Calu3 (cell line): ENCODE measurements around the gene POLL. TPM values are rescaled to one million over a fixed set of nuclear protein-coding genes. Genes with fewer than 3 reads are reported as not detected.

Experiments
- BruUV-seq: library from RNA; stranded (reverse); fragments of 400-500 nt; replicated peaks from 2 replicates; lab custom pipeline; 2021; lab: Mats Ljungman, UMichigan
- CTCF ChIA-PET: fragments of 300-600 bp; sonication (Branson Sonifier 250); formaldehyde crosslinking; loops from one replicate; lab custom pipeline; 2022; ENCODE audit warnings: antibody characterized with exemption; lab: Charles Lee
- DNase-seq: peaks from one replicate; pipeline ENCODE4 v3.0.0; 2022
- H3K27ac Mint-ChIP-seq: one replicate; pipeline ENCODE4 v1.8.0; 2022; ENCODE audit warnings: mixed read lengths; ENCODE audit not compliant: unreplicated experiment
- H3K27me3 Mint-ChIP-seq: one replicate; pipeline ENCODE4 v1.8.0; 2022; ENCODE audit warnings: mixed read lengths; ENCODE audit not compliant: unreplicated experiment
- H3K36me3 Mint-ChIP-seq: one replicate; pipeline ENCODE4 v1.8.0; 2022; ENCODE audit warnings: mild to moderate bottlenecking, moderate library complexity, mixed read lengths; ENCODE audit not compliant: insufficient read depth, unreplicated experiment
- H3K4me1 Mint-ChIP-seq: one replicate; pipeline ENCODE4 v1.8.0; 2022; ENCODE audit warnings: mild to moderate bottlenecking, low read depth, mixed read lengths; ENCODE audit not compliant: unreplicated experiment
- H3K4me3 Mint-ChIP-seq: one replicate; pipeline ENCODE4 v1.8.0; 2022; ENCODE audit warnings: mild to moderate bottlenecking, low read depth, moderate library complexity, mixed read lengths; ENCODE audit not compliant: unreplicated experiment
- H3K9me3 Mint-ChIP-seq: one replicate; pipeline ENCODE4 v1.8.0; 2022; ENCODE audit warnings: low read depth, mixed read lengths; ENCODE audit not compliant: unreplicated experiment
- intact Hi-C: fragments of 100-400 bp; cut with micrococcal nuclease; formaldehyde crosslinking; loops from one replicate; pipeline ENCODE4 v1.10.0; 2022; ENCODE audit not compliant: unreplicated experiment
- total RNA-seq: library from RNA; stranded (reverse); gene quantifications from 2 replicates; pipeline ENCODE4 v1.2.3, GENCODE V29; 2022
- TF ChIP-seq, protein P1 (sequence below): fragments of 200-600 bp; IDR thresholded peaks from one replicate; pipeline ENCODE4 v1.8.0; 2022; ENCODE audit warnings: antibody characterized with exemption; ENCODE audit not compliant: unreplicated experiment

Gene POLL
- total RNA-seq, 1 experiment from 2014 or later: 28.4 TPM

DNA sequence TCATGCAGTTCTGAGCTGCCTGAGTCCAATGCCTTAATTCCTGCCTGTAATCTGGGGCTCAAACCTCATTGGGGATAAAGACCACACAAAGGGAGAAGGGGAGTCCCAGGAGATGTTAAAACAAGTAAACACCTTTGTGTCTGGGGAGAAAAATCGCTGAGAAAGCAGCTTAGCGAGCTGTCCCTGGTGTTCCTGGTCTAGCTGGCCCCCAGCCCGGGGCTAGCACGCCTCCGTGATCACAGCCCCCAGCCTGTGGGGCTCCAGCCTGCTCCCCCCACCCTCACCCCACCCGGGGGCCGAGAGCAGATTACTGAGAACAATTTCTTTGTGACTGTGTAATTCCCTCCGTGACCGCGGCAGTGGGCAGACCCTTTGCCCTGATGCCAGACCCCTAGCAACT lies 24.8 kb upstream of the POLL start:
- CTCF ChIA-PET: no interaction called here
- no TSS peak for BruUV-seq
- Mint-ChIP-seq H3K36me3 (no peaks in the 10 kb centered on the region), H3K4me1 (no peaks in the 10 kb centered on the region), H3K4me3 (no peak overlapping the region), H3K27ac (no peak overlapping the region), H3K9me3 (no peaks in the 10 kb centered on the region), H3K27me3 (no peaks in the 10 kb centered on the region)
- intact Hi-C loops: no loop called here
- DNase-seq: no peak
- TF ChIP-seq, protein P1, sequence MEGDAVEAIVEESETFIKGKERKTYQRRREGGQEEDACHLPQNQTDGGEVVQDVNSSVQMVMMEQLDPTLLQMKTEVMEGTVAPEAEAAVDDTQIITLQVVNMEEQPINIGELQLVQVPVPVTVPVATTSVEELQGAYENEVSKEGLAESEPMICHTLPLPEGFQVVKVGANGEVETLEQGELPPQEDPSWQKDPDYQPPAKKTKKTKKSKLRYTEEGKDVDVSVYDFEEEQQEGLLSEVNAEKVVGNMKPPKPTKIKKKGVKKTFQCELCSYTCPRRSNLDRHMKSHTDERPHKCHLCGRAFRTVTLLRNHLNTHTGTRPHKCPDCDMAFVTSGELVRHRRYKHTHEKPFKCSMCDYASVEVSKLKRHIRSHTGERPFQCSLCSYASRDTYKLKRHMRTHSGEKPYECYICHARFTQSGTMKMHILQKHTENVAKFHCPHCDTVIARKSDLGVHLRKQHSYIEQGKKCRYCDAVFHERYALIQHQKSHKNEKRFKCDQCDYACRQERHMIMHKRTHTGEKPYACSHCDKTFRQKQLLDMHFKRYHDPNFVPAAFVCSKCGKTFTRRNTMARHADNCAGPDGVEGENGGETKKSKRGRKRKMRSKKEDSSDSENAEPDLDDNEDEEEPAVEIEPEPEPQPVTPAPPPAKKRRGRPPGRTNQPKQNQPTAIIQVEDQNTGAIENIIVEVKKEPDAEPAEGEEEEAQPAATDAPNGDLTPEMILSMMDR: no peak

DNA sequence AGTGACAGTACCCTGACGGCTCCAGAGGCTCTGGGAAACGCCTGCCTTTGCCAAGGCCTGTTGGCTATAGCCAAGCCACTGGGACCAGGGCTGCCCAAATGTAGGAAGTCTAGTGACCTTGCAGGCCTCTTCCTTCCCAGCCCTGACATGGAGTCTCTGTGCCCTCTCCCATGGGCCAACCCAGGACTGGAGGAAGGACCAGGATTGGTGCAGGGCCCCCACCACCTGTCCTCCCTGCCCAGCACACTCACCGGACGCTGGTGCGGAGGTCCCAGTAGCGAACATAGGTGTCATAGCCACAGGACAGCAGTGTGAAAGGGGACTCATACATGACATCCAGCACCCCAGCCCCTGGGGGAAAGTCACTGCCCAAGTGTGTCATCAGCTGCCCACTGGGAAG lies 24.0 kb upstream of the POLL start:
- CTCF ChIA-PET: no interaction called here
- H3K27ac Mint-ChIP-seq: no peak overlapping the region
- no peaks in the 10 kb centered on the region for H3K4me1 Mint-ChIP-seq
- no TSS peak for BruUV-seq
- TF ChIP-seq, protein P1: no peak
- no peaks in the 10 kb centered on the region for H3K9me3 Mint-ChIP-seq
- DNase-seq: no peak
- no peak overlapping the region for H3K4me3 Mint-ChIP-seq
- H3K36me3 Mint-ChIP-seq: no peaks in the 10 kb centered on the region
- intact Hi-C loops: no loop called here
- H3K27me3 Mint-ChIP-seq: no peaks in the 10 kb centered on the region

DNA sequence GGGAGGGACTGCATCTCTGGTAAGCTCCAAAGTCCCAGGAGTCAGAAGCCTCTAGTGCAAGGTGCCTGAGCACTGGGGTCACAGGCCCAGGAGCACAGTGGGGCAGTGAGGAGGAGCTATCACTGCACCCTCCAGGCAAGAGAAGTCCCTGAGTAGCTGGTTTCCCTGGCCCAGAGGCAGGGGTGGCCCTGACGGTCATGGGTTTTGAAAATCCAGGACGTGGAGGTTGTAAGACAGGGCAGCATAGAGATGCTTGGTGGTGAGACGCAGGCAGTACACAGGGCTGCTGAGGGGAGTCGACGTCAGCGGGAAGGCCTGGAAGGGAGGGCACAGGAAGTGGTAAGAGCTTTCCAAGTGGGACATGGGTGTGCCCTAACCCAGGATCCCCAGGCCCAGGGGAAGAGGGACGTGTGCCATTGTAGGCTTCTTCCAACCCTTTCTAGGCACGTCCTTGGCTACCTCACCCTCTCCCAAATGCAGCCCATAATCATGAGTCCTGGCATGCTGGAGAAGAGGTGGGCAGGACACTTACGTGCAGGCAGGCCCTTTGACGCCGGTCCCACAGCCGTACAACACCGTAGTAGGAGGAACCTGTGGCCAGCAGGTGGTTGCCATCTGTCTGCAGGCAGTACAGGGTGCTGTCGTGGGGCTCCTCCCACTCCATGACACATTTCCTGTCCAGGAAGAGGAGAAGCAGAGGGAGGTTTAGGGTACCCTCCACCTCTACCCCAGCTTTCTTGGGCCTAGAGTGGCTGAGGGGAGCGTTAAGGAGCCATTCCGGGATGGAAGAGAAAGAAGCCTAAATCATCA lies 23.2 kb upstream of the POLL start:
- no peak for DNase-seq
- H3K27me3 Mint-ChIP-seq: no peaks in the 10 kb centered on the region
- TF ChIP-seq, protein P1: no peak
- no peaks in the 10 kb centered on the region for H3K36me3 Mint-ChIP-seq
- intact Hi-C loops: no loop called here
- BruUV-seq: no TSS peak
- CTCF ChIA-PET: no interaction called here
- no peaks in the 10 kb centered on the region for H3K9me3 Mint-ChIP-seq
- H3K4me1 Mint-ChIP-seq: no peaks in the 10 kb centered on the region
- H3K27ac Mint-ChIP-seq: no peak overlapping the region
- H3K4me3 Mint-ChIP-seq: no peak overlapping the region

DNA sequence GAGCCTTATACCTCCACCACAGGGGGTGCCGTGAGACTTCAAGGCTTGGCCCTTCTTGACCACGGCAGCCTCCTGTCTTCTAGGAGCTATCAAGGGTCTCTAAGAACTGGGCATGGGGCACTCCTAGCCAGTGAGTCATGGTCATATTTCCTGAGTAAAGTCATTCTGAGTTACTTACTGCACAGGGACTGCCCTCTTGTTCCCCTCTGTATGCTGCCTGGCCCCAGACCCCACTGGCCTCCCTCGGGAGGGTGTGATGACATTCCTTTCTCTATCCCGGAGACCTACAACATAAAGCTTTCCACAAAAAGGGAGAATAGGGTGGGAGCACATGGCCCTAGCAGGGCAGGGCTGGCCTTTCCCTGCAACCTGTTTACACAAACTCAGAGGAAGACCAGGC lies 21.4 kb upstream of the POLL start:
- intact Hi-C loops: no loop called here
- no peak for DNase-seq
- no peak overlapping the region for H3K27ac Mint-ChIP-seq
- no TSS peak for BruUV-seq
- CTCF ChIA-PET: no interaction called here
- no peaks in the 10 kb centered on the region for H3K9me3 Mint-ChIP-seq
- H3K4me3 Mint-ChIP-seq: no peak overlapping the region
- TF ChIP-seq, protein P1: no peak
- H3K27me3 Mint-ChIP-seq: no peaks in the 10 kb centered on the region
- H3K36me3 Mint-ChIP-seq: no peaks in the 10 kb centered on the region
- H3K4me1 Mint-ChIP-seq: no peaks in the 10 kb centered on the region
